ENCODE results near the gene DAW1.

Gene DAW1

GRCh38 chr2:227864161-227864756 lies 7.2 kb upstream of the DAW1 start:
- no peak for TF ChIP-seq FOXP2 (optimal IDR thresholded peaks at IDR 0.05; ENCODE audit: control extremely low read depth, extremely low read length, insufficient read depth)
- no peak for TF ChIP-seq POLR2AphosphoS5 (IDR thresholded peaks at IDR 0.05; ENCODE audit: borderline replicate concordance, low read depth, low read length)
- no peak for TF ChIP-seq EZH2 (IDR thresholded peaks at IDR 0.05)
- no peak overlapping the region for H3K9ac ChIP-seq (ENCODE audit: insufficient read length)

DNA sequence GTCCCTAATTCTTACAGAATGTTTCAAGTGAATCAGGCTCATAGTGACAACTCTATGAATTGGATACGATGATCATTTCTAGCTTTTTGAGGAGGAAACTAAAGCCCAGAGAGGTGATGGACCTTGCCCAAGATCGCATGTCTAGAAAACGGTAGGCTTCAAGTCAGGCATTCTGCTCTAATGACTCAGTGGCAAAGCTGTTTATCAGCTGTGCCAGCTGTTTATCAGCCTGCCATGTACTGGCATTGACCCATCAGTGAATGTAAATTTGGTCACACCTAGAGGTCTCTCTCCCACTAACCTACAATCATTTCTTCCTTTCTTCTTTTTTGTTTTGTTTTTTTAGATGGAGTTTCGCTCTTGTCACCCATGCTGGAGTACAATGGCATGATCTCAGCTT lies 6.1 kb upstream of the DAW1 start:
- TF ChIP-seq EZH2 (IDR thresholded peaks at IDR 0.05) (no peak), POLR2AphosphoS5 (IDR thresholded peaks at IDR 0.05; ENCODE audit: borderline replicate concordance, low read depth, low read length) (no peak), FOXP2 (optimal IDR thresholded peaks at IDR 0.05; ENCODE audit: control extremely low read depth, extremely low read length, insufficient read depth) (no peak)
- Histone ChIP-seq H3K9ac (ENCODE audit: insufficient read length) (no peak overlapping the region), H3K36me3 (ENCODE audit: insufficient read depth, low read length) (no peaks in the 10 kb centered on the region), H3K4me3 (no peak overlapping the region), H3K27ac (no peak overlapping the region), H3K9me3 (ENCODE audit: low read depth, low read length) (no peaks in the 10 kb centered on the region)
- DNase-seq (ENCODE audit: low read depth, low spot score), result no peak

More at GRCh38 chr2:227864161-227864756, 7.2 kb upstream of the DAW1 start:
- Histone ChIP-seq H3K9me3 (ENCODE audit: low read depth, low read length) (no peaks in the 10 kb centered on the region), H3K4me3 (no peak overlapping the region), H3K36me3 (ENCODE audit: insufficient read depth, low read length) (no peaks in the 10 kb centered on the region), H3K27ac (no peak overlapping the region)
- no peak for DNase-seq (ENCODE audit: low read depth, low spot score)

DNA sequence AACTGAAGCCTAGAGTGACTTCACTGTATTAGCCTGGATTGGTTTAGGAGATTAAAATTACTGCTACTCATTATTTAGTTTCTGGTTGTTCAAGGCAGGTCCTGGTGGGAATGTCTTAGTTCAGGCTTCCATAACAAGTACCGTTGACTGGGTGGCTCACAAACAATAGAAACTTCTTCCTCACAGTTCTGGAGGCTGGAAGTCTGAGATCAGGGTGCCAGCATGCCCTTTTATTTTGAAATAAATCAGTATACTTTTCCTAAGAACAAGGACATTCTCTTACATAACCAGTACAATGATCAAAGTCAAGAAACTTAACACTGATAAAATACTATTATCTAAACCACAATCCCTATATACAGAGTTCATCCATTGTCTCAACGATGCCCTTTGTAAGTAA lies 4.0 kb upstream of the DAW1 start:
- H3K27ac ChIP-seq, result no peak overlapping the region
- H3K9ac ChIP-seq (ENCODE audit: insufficient read length), result no peak overlapping the region
- no peaks in the 10 kb centered on the region for H3K9me3 ChIP-seq (ENCODE audit: low read depth, low read length)
- no peak for DNase-seq (ENCODE audit: low read depth, low spot score)
- TF ChIP-seq POLR2AphosphoS5 (IDR thresholded peaks at IDR 0.05; ENCODE audit: borderline replicate concordance, low read depth, low read length), result no peak
- no peak for TF ChIP-seq FOXP2 (optimal IDR thresholded peaks at IDR 0.05; ENCODE audit: control extremely low read depth, extremely low read length, insufficient read depth)
- no peak for TF ChIP-seq EZH2 (IDR thresholded peaks at IDR 0.05)
- no peak overlapping the region for H3K4me3 ChIP-seq
- no peaks in the 10 kb centered on the region for H3K36me3 ChIP-seq (ENCODE audit: insufficient read depth, low read length)

GRCh38 chr2:227870710-227871374 lies 589 bp upstream of the DAW1 start:
- DNase-seq (ENCODE audit: low read depth, low spot score), result no peak
- no peak overlapping the region for H3K27ac ChIP-seq
- TF ChIP-seq EZH2 (IDR thresholded peaks at IDR 0.05) (no peak), FOXP2 (optimal IDR thresholded peaks at IDR 0.05; ENCODE audit: control extremely low read depth, extremely low read length, insufficient read depth) (no peak), POLR2AphosphoS5 (IDR thresholded peaks at IDR 0.05; ENCODE audit: borderline replicate concordance, low read depth, low read length) (no peak)
- H3K9me3 ChIP-seq (ENCODE audit: low read depth, low read length), result no peaks in the 10 kb centered on the region
- H3K4me3 ChIP-seq, result no peak overlapping the region
- no peaks in the 10 kb centered on the region for H3K36me3 ChIP-seq (ENCODE audit: insufficient read depth, low read length)
- no peak overlapping the region for H3K9ac ChIP-seq (ENCODE audit: insufficient read length)

- Histone ChIP-seq H3K9ac (ENCODE audit: insufficient read length) (no peak overlapping the region), H3K27ac (no peak overlapping the region), H3K4me3 (no peak overlapping the region), H3K9me3 (ENCODE audit: low read depth, low read length) (no peaks in the 10 kb centered on the region), H3K36me3 (ENCODE audit: insufficient read depth, low read length) (no peaks in the 10 kb centered on the region)
- no peak for DNase-seq (ENCODE audit: low read depth, low spot score)
- TF ChIP-seq POLR2AphosphoS5 (IDR thresholded peaks at IDR 0.05; ENCODE audit: borderline replicate concordance, low read depth, low read length) (no peak), EZH2 (IDR thresholded peaks at IDR 0.05) (no peak), FOXP2 (optimal IDR thresholded peaks at IDR 0.05; ENCODE audit: control extremely low read depth, extremely low read length, insufficient read depth) (no peak)
Observed at GRCh38 chr2:227872676-227873075, 1.2 kb downstream of the DAW1 start.

GRCh38 chr2:227876300-227876801 lies 4.9 kb downstream of the DAW1 start:
- H3K36me3 ChIP-seq (ENCODE audit: insufficient read depth, low read length), result no peaks in the 10 kb centered on the region
- H3K27ac ChIP-seq, result no peak overlapping the region
- no peak overlapping the region for H3K4me3 ChIP-seq
- DNase-seq (ENCODE audit: low read depth, low spot score), result no peak
- no peaks in the 10 kb centered on the region for H3K9me3 ChIP-seq (ENCODE audit: low read depth, low read length)
- TF ChIP-seq POLR2AphosphoS5 (IDR thresholded peaks at IDR 0.05; ENCODE audit: borderline replicate concordance, low read depth, low read length) (no peak), FOXP2 (optimal IDR thresholded peaks at IDR 0.05; ENCODE audit: control extremely low read depth, extremely low read length, insufficient read depth) (no peak), EZH2 (IDR thresholded peaks at IDR 0.05) (no peak)
- no peak overlapping the region for H3K9ac ChIP-seq (ENCODE audit: insufficient read length)

GRCh38 chr2:227877421-227878310 lies 6.2 kb downstream of the DAW1 start:
- no peaks in the 10 kb centered on the region for H3K9me3 ChIP-seq (ENCODE audit: low read depth, low read length)
- no peak for TF ChIP-seq EZH2 (IDR thresholded peaks at IDR 0.05)
- no peak for TF ChIP-seq POLR2AphosphoS5 (IDR thresholded peaks at IDR 0.05; ENCODE audit: borderline replicate concordance, low read depth, low read length)
- TF ChIP-seq FOXP2 (optimal IDR thresholded peaks at IDR 0.05; ENCODE audit: control extremely low read depth, extremely low read length, insufficient read depth), result no peak
- DNase-seq (ENCODE audit: low read depth, low spot score), result no peak
- no peak overlapping the region for H3K4me3 ChIP-seq
- no peak overlapping the region for H3K9ac ChIP-seq (ENCODE audit: insufficient read length)
- no peak overlapping the region for H3K27ac ChIP-seq
- H3K36me3 ChIP-seq (ENCODE audit: insufficient read depth, low read length), result no peaks in the 10 kb centered on the region

GRCh38 chr2:227880460-227880859 lies 9.0 kb downstream of the DAW1 start:
- no peak overlapping the region for H3K27ac ChIP-seq
- H3K9ac ChIP-seq (ENCODE audit: insufficient read length), result no peak overlapping the region
- TF ChIP-seq POLR2AphosphoS5 (IDR thresholded peaks at IDR 0.05; ENCODE audit: borderline replicate concordance, low read depth, low read length) (no peak), FOXP2 (optimal IDR thresholded peaks at IDR 0.05; ENCODE audit: control extremely low read depth, extremely low read length, insufficient read depth) (no peak), EZH2 (IDR thresholded peaks at IDR 0.05) (no peak)
- no peaks in the 10 kb centered on the region for H3K36me3 ChIP-seq (ENCODE audit: insufficient read depth, low read length)
- DNase-seq (ENCODE audit: low read depth, low spot score), result no peak
- H3K9me3 ChIP-seq (ENCODE audit: low read depth, low read length), result no peaks in the 10 kb centered on the region; the same call in 1 of the 2 replicates
- no peak overlapping the region for H3K4me3 ChIP-seq
